IPS DF 6.9 (cell line): Measurements from ENCODE around the gene PPP2R2C.

Source experiments
- DNase-seq: peaks from one replicate; pipeline ENCODE4 v3.0.0-alpha.2; 2013; ENCODE audit warnings: low read depth, low spot score
- H3K27ac ChIP-seq: one replicate; pipeline ENCODE4 v1.5.1; 2013; ENCODE audit warnings: low read length, control low read depth
- H3K27me3 ChIP-seq: 2 replicates; pipeline ENCODE4 v1.6.1; 2013; ENCODE audit warnings: mild to moderate bottlenecking, low read length; ENCODE audit not compliant: control insufficient read depth, insufficient read depth
- H3K36me3 ChIP-seq: 2 replicates; pipeline ENCODE4 v1.6.1; 2013; ENCODE audit warnings: low read length; ENCODE audit not compliant: control insufficient read depth, insufficient read depth
- H3K4me1 ChIP-seq: 2 replicates; pipeline ENCODE4 v1.6.1; 2013; ENCODE audit warnings: low read length; ENCODE audit not compliant: control insufficient read depth, insufficient read depth
- H3K4me3 ChIP-seq: 2 replicates; pipeline ENCODE4 v1.5.1; 2013; ENCODE audit warnings: mild to moderate bottlenecking, low read length
- H3K9me3 ChIP-seq: 2 replicates; pipeline ENCODE4 v1.6.1; 2013; ENCODE audit warnings: low read length, inconsistent platforms; ENCODE audit not compliant: control insufficient read depth, insufficient read depth
- WGBS: extraction: QIAGEN DNeasy Blood & Tissue Kit; methylation state at CpG from one replicate; pipeline ENCODE4 v1.1.7; 2013; ENCODE audit warnings: mixed read lengths, missing lambda C conversion rate; ENCODE audit not compliant: insufficient read length, insufficient coverage; 5-methylcytosine and 5-hydroxymethylcytosine counted together

Gene PPP2R2C

DNA sequence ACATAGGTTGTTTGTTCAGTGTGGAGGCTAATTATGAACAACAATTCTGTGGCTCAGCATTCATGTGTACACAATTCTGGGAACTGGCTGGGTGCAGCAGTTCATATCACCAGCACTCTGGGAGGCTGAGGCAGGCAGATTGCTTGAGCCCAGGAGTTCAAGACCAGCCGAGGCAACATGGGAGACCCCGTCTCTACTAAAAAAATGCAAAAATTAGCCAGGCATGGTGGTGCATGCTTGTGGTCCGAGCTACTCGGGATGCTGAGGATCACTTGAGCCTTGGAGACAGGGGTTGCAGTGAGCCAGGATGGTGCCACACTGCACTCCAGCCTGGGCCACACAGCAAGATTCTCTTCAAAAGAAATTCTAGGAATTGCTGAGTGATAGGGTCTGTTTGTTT is 4.5 kb upstream of the PPP2R2C start:
- no peak overlapping the region for H3K27ac ChIP-seq
- H3K4me1 ChIP-seq, result no peaks in the 10 kb centered on the region
- H3K36me3 ChIP-seq, result no peaks in the 10 kb centered on the region
- H3K4me3 ChIP-seq, result no peak overlapping the region
- H3K9me3 ChIP-seq, result no peaks in the 10 kb centered on the region
- no peak for DNase-seq
- peaks cover 4% of the 10 kb centered on the region; the same call in 1 of the 2 replicates for H3K27me3 ChIP-seq
- no CpG with 5 or more reads among the region's 4 CpGs for WGBS

- Histone ChIP-seq H3K4me3 (no peak overlapping the region), H3K27me3 (peaks cover 9% of the 10 kb centered on the region; the same call in 1 of the 2 replicates), H3K36me3 (no peaks in the 10 kb centered on the region), H3K4me1 (no peaks in the 10 kb centered on the region), H3K27ac (no peak overlapping the region), H3K9me3 (no peaks in the 10 kb centered on the region)
- no CpG with 5 or more reads among the region's 11 CpGs for WGBS
- no peak for DNase-seq
These were observed 3.1 kb upstream of the PPP2R2C start for GRCh38 chr4:6475492-6476020.

DNA sequence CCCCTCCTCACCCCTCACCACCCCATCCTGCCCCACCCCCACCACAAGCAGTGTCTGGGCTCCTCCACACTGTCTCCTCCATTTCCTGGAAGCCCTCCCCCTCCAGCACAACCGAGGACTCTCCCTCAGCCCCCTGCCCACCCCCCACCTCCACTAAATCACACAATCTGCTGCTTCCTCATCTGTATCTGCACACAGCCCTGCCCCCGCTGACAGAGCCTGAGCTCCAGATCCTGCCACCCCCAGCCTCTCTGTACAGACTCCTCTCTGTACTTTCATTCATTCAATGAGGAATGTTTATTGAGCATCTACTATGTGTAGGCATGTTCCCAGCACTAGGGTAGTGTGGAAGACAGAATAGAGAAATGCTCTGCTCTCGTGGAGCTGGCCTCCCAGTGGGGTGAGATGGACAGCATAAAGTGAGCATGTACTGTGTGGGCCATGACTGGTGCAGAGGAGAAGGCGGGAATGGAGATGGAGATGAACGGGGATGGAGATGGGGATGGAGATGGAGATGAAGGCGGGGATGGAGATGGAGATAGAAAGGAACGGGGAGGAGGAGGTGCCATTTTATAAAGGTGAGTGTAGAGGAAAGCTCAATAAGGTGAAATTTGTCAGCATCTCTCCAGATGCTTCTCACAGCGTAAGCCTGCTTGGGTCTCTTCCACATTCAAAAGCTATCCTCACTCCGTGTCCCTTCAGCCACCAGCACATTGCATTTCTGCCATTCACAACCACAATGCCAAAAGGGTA is 2.5 kb upstream of the PPP2R2C start:
- DNase-seq, result no peak
- Histone ChIP-seq H3K27ac (no peak overlapping the region), H3K36me3 (no peaks in the 10 kb centered on the region), H3K27me3 (peaks cover 15% of the 10 kb centered on the region), H3K9me3 (no peaks in the 10 kb centered on the region), H3K4me1 (no peaks in the 10 kb centered on the region), H3K4me3 (no peak overlapping the region)
- WGBS, result 98% methylated on average over 4 of the region's 9 CpGs

DNA sequence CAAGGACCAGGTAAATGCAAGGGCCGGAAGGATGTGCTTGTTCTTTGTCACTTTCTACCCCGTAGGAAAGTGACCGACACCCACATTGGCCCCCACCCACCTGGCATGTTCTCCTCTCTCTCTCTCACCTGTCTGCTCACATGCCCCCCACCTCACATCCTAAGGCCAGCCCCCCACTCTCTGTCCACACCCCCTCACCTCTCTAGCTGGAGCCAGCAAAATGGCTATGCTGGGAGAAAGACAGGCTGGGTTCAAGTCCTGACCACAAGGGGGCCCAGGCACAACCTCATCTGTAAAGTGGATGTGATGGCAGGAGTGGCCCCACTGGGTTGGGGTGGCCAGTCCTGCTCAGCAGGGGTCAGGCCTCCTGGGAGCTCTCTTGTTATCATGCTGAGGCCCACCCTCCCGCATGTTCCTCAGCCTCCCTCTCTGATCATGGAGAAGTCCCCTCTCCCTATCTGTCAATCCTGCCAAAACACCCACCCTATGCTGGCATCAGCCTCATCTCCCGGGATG is 1.7 kb upstream of the PPP2R2C start:
- peaks cover 22% of the 10 kb centered on the region for H3K27me3 ChIP-seq
- WGBS, result no CpG with 5 or more reads among the region's 5 CpGs
- DNase-seq, result no peak

GRCh38 chr4:6473264-6474052 is 1.0 kb upstream of the PPP2R2C start:
- no peak for DNase-seq
- H3K9me3 ChIP-seq, result no peaks in the 10 kb centered on the region
- H3K36me3 ChIP-seq, result no peaks in the 10 kb centered on the region
- H3K4me3 ChIP-seq, result no peak overlapping the region
- WGBS, result no CpG with 5 or more reads among the region's 9 CpGs
- H3K4me1 ChIP-seq, result no peaks in the 10 kb centered on the region
- peaks cover 23% of the 10 kb centered on the region for H3K27me3 ChIP-seq
- H3K27ac ChIP-seq, result no peak overlapping the region

More for the DNA sequence above, 1.7 kb upstream of the PPP2R2C start:
- Histone ChIP-seq H3K36me3 (no peaks in the 10 kb centered on the region), H3K27ac (no peak overlapping the region), H3K4me1 (no peaks in the 10 kb centered on the region), H3K4me3 (no peak overlapping the region), H3K9me3 (no peaks in the 10 kb centered on the region)

DNA sequence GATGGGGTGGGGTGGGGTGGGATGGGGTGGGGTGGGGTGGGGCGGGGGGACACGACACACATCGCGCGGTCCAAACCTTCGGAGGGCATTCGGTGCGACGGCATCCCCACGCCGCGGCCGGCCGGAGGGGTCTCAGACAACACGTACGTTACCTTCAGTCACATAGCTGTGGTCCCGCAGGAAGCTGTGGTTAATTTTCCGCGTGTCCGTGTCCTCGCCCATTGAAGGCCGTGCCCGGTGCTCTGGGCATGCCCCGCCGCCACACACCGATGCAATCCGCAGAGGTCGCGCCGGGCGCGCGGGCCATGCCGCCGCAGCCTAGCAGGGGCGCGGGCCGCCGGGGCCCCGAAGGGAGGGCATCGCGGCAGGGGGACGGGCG is 417 bp downstream of the PPP2R2C start:
- H3K27ac ChIP-seq, result no peak overlapping the region
- no peaks in the 10 kb centered on the region for H3K4me1 ChIP-seq
- no peak for DNase-seq
- H3K27me3 ChIP-seq, result peaks cover 24% of the 10 kb centered on the region
- no peaks in the 10 kb centered on the region for H3K36me3 ChIP-seq
- no peaks in the 10 kb centered on the region for H3K9me3 ChIP-seq
- WGBS, result no CpG with 5 or more reads among the region's 44 CpGs
- peak overlapping the region; percentile 58; the same call in 1 of the 2 replicates for H3K4me3 ChIP-seq

- DNase-seq, result no peak
- Histone ChIP-seq H3K9me3 (no peaks in the 10 kb centered on the region), H3K27me3 (peaks cover 24% of the 10 kb centered on the region), H3K27ac (no peak overlapping the region), H3K4me1 (no peaks in the 10 kb centered on the region), H3K36me3 (no peaks in the 10 kb centered on the region), H3K4me3 (peak overlapping the region; percentile 52)
- WGBS, result no CpG with 5 or more reads among the region's 28 CpGs
These were observed 957 bp downstream of the PPP2R2C start for GRCh38 chr4:6471307-6472007.

DNA sequence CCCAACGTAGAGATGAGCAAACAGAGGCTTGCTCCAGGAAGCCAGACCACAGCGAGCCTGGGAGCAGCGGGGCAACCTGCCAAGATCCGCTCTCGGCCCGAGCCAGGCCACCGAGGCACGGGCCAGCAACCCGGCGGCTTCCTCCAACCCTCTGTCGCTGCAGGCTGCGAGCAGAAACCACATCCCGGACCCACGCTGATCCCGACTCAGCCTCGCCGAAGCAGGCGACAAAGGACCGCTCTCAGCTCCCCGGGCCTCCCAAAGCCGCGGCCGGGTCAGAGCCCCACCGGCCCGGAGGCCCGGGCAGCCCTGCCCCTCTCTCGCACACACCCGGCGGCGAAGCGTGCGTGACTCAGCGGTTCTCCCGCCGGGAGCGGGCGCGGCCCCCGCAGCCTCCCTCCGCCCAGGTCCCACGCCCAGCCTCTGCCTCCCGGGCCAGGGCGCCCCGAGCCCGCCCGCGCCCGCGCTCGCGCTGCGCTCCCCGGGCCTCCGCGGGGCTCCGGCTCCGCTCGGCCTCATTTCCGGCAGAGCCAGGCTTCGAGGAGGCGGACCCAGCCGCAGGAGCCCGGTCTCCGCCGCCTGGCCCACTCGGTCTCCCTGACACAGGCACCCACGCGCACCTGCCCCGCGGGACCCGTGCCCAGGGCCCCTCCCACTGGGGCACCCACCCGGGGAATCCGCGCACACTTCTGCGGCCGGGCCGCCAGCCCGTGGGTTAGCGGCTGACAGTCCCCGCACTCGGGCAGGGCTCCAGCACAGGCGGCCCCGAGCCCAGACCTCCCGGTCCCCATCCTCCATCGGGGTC is 1.7 kb downstream of the PPP2R2C start:
- H3K27me3 ChIP-seq, result peaks cover 24% of the 10 kb centered on the region
- no peaks in the 10 kb centered on the region for H3K9me3 ChIP-seq
- H3K27ac ChIP-seq, result no peak overlapping the region
- DNase-seq, result no peak
- WGBS, result no CpG with 5 or more reads among the region's 85 CpGs
- H3K4me1 ChIP-seq, result no peaks in the 10 kb centered on the region
- no peaks in the 10 kb centered on the region for H3K36me3 ChIP-seq
- H3K4me3 ChIP-seq, result peak overlapping the region; percentile 52

DNA sequence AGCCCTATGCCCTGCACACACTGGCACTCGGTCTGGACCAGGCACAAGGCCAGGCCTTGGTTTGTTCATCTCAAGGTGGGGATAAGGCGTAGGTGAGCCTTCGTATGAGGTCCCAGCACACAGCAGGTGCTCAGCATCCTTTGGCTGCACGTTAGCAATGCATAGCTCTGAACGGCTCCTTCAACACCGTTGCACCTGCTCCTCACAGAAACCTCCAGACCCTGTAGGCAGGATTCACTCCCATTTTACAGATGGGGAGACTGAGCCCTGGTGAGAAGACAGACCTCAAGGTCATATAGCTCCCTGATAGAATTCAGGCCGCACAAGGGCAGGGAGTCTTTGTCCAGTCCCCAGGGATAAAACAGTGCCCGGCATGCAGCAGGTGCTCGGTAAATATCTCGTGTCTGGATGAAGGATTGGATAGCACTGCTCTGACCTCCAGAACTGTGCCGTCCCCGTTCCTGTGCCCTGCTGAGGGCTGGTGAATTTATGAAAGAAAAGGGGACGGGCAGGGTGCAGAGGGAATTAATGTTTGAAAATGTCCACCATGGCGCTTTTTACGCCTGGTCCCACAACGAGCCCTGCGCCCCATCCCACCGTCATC is 2.4 kb downstream of the PPP2R2C start:
- Histone ChIP-seq H3K27ac (no peak overlapping the region), H3K9me3 (no peaks in the 10 kb centered on the region), H3K36me3 (no peaks in the 10 kb centered on the region), H3K27me3 (peaks cover 24% of the 10 kb centered on the region), H3K4me1 (no peaks in the 10 kb centered on the region), H3K4me3 (peak overlapping the region; percentile 52; the same call in 1 of the 2 replicates)
- DNase-seq, result no peak
- WGBS, result no CpG with 5 or more reads among the region's 18 CpGs
